GM10847 (cell line): ENCODE data around the gene WFDC13.

Experiments used
- POLR2A ChIP-seq: IDR thresholded peaks from 2 replicates; pipeline ENCODE4 v1.6.1; 2011; ENCODE audit not compliant: insufficient read length; ENCODE audit errors: extremely low read depth

Gene WFDC13

DNA sequence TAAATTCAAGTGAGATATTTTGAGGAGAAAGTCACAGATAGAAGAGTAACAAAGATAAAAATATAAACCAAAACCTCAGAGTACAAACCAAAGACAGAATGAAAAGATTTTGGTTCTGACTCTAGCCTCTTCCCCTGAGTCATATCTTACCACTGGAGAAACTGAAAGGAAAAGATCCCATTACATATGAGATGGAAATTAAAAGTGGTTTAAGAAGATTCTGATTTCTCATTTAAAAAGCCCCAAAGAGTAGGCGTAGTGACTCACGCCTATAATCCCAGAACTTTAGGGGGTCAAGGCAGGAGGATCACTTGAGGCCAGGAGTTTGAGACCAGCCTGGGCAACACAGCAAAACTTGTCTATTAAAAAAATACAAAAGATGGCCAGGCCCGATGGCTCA is 50.9 kb downstream of the WFDC13 start:
- TF ChIP-seq POLR2A, result no peak

DNA sequence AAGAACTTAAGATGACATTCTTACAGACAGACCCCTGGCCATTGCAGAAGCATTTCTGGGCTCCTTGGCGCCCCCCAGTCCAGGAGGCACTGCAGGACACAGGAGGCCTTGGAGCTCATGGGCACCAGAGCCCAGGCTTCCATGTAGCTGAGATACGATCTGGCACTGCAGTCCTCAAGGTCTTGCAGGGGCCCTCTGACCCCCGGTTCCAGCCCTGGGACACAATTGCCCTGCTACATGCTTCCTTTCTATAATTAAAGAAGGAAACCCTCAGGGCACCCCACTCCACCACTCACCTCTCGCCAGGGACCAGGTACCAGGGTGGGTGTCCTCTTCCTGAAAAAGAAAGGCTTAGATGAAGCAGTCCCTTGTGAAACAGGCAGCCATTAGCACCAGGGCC is 56.3 kb downstream of the WFDC13 start:
- no peak for TF ChIP-seq POLR2A
